Central memory CD4-positive, alpha-beta T cell (primary cell): Measurements from ENCODE around the gene TENM4.

Experiments
- DNase-seq: peaks from one replicate; pipeline ENCODE4 v3.0.0; 2022

The TENM4 gene

GRCh38 chr11:78798663-78799062 is 642.2 kb downstream of the TENM4 start:
- DNase-seq = no peak

GRCh38 chr11:78797559-78797958 is 643.3 kb downstream of the TENM4 start:
- no peak for DNase-seq

GRCh38 chr11:78796956-78797355 is 643.9 kb downstream of the TENM4 start:
- DNase-seq = no peak

- DNase-seq = no peak
Observed at GRCh38 chr11:78795621-78796261, 645.1 kb downstream of the TENM4 start.

- DNase-seq = no peak
Observed at GRCh38 chr11:78791964-78792363, 648.9 kb downstream of the TENM4 start.

GRCh38 chr11:78791254-78791653 is 649.6 kb downstream of the TENM4 start:
- DNase-seq = no peak

- DNase-seq = no peak
Observed at GRCh38 chr11:78790784-78791183, 650.0 kb downstream of the TENM4 start.

GRCh38 chr11:78789375-78789774 is 651.5 kb downstream of the TENM4 start:
- no peak for DNase-seq

GRCh38 chr11:78788533-78788932 is 652.3 kb downstream of the TENM4 start:
- no peak for DNase-seq

- no peak for DNase-seq
Observed at GRCh38 chr11:78787696-78788095, 653.1 kb downstream of the TENM4 start.

GRCh38 chr11:78786746-78787145 is 654.1 kb downstream of the TENM4 start:
- DNase-seq = no peak

GRCh38 chr11:78786086-78786485 is 654.7 kb downstream of the TENM4 start:
- no peak for DNase-seq

GRCh38 chr11:78784321-78785061 is 656.3 kb downstream of the TENM4 start:
- no peak for DNase-seq

GRCh38 chr11:78783846-78784245 is 657.0 kb downstream of the TENM4 start:
- DNase-seq = no peak

- DNase-seq = no peak
Observed at GRCh38 chr11:78783301-78783700, 657.5 kb downstream of the TENM4 start.

- DNase-seq = no peak
Observed at GRCh38 chr11:78782725-78783124, 658.1 kb downstream of the TENM4 start.

- DNase-seq = no peak
Observed at GRCh38 chr11:78780889-78781288, 659.9 kb downstream of the TENM4 start.

GRCh38 chr11:78773492-78773891 is 667.3 kb downstream of the TENM4 start:
- no peak for DNase-seq

- no peak for DNase-seq
Observed at GRCh38 chr11:78773077-78773476, 667.8 kb downstream of the TENM4 start.

GRCh38 chr11:78772186-78772585 is 668.6 kb downstream of the TENM4 start:
- no peak for DNase-seq

- DNase-seq = no peak
Observed at GRCh38 chr11:78770931-78771330, 669.9 kb downstream of the TENM4 start.

GRCh38 chr11:78768971-78769370 is 671.9 kb downstream of the TENM4 start:
- DNase-seq = no peak

GRCh38 chr11:78768345-78768744 is 672.5 kb downstream of the TENM4 start:
- no peak for DNase-seq
